ENCODE results near the gene TRIM45. TPM values are rescaled to one million over a fixed set of nuclear protein-coding genes. Genes with fewer than 3 reads are reported as not detected.

Gene TRIM45
- total and polyA plus RNA-seq, 2 of the 13 experiments (the other 11 are each of a cell fraction or from before 2014, with no cell fraction given) = 1.9 to 2.3 TPM

- WGBS (ENCODE audit: low lambda C conversion rate) = 88% methylated on average over 2 of the region's 2 CpGs
- DNase-seq (ENCODE audit: low spot score) (no peak), ATAC-seq (no peak), FAIRE-seq (no peak)
- Histone ChIP-seq H3K4me3 (replicated peaks in 1 of 3; ENCODE audit: insufficient read depth in 1 of 3, low read depth in 2 of 3, low read length in 3 of 3) (no peak overlapping the region), H3K4me2 (ENCODE audit: low read depth, low read length) (no peak overlapping the region), H3K27me3 (ENCODE audit: control insufficient read depth in 1 of 2, insufficient read depth in 2 of 2, low read length in 2 of 2) (no peaks in the 10 kb centered on the region; a peak in 1 of 5 replicates), H3K36me3 (replicated peaks in 1 of 2; ENCODE audit: control insufficient read depth in 1 of 2, insufficient read depth in 2 of 2, low read length in 2 of 2) (peaks cover 0 to 3% of the 10 kb centered on the region in 2 experiments; a peak in 2 of 5 replicates), H3K9me3 (ENCODE audit: low read length) (no peaks in the 10 kb centered on the region), H3K4me1 (ENCODE audit: insufficient read depth, low read length) (peaks cover 23% of the 10 kb centered on the region), H4K20me1 (ENCODE audit: insufficient read depth, low read length) (no peaks in the 10 kb centered on the region), H3K27ac (ENCODE audit: extremely low read length, insufficient read depth, low read length) (no peak overlapping the region), H3K79me2 (ENCODE audit: insufficient read depth, low read length) (no peaks in the 10 kb centered on the region), H3K9ac (ENCODE audit: insufficient read depth, low read depth, low read length) (no peak overlapping the region), H2AFZ (ENCODE audit: low read length) (no peak overlapping the region)
- ChIA-PET CTCF (ENCODE audit: low intra/inter-chr PET ratio, low total read pairs) (no interaction called here), POLR2A (no interaction called here)
- no TSS peak for BruUV-seq (replicated peaks)
- intact Hi-C loops (cut with micrococcal nuclease; ENCODE audit: unreplicated experiment) = loop anchor here (2.0 kb wide), 1 partner anchor 491 kb away; the partner anchor contains the start of gene CD58
- in situ Hi-C loops (cut with HindIII; ENCODE audit: extremely low pct_ligation_motif_present, low pct_unique_long_range_greater_than_20kb) = no loop called here
- TF ChIP-seq PHF20 (CRISPR knock-in tag; IDR thresholded peaks at IDR 0.05) = no peak
- TF ChIP-seq ARNT2 (CRISPR knock-in tag; IDR thresholded peaks at IDR 0.05; ENCODE audit: low read depth) = no peak
- no peak for TF ChIP-seq IKZF4 (CRISPR knock-in tag; IDR thresholded peaks at IDR 0.05; ENCODE audit: borderline replicate concordance, low read depth, not compliant biosample characterization)
- TF ChIP-seq ZNF230 (CRISPR knock-in tag; IDR thresholded peaks at IDR 0.05) = no peak
- TF ChIP-seq SMAD9 (CRISPR knock-in tag; IDR thresholded peaks at IDR 0.05) = no peak
- no peak for TF ChIP-seq ZNF569 (CRISPR knock-in tag; IDR thresholded peaks at IDR 0.05; ENCODE audit: borderline replicate concordance)
- no peak for TF ChIP-seq ARID3A (IDR thresholded peaks at IDR 0.05; ENCODE audit: low read depth, low read length)
- no peak for TF ChIP-seq TFDP1 (CRISPR knock-in tag; IDR thresholded peaks at IDR 0.05; ENCODE audit: borderline replicate concordance)
- no peak for TF ChIP-seq PRMT3 (CRISPR knock-in tag; IDR thresholded peaks at IDR 0.05; ENCODE audit: borderline replicate concordance, low read depth)
- no peak for TF ChIP-seq ZFX (CRISPR knock-in tag; IDR thresholded peaks at IDR 0.05; ENCODE audit: low read depth)
- TF ChIP-seq AHDC1 (CRISPR knock-in tag; IDR thresholded peaks at IDR 0.05; ENCODE audit: borderline replicate concordance) = no peak
- no peak for TF ChIP-seq ZNF33A (CRISPR knock-in tag; IDR thresholded peaks at IDR 0.05; ENCODE audit: borderline replicate concordance)
- no peak for TF ChIP-seq HMGA1 (CRISPR knock-in tag; conservative IDR thresholded peaks at IDR 0.05)
- TF ChIP-seq TFE3 (CRISPR knock-in tag; IDR thresholded peaks at IDR 0.05) = no peak
Observed at GRCh38 chr1:117061986-117062415, 59.5 kb downstream of the TRIM45 start.

All from HepG2 (cell line).